ENCODE measurements around the gene MAGEC1. TPM values are rescaled to one million over a fixed set of nuclear protein-coding genes. Genes with fewer than 3 reads are reported as not detected.

Gene MAGEC1
- total and polyA plus RNA-seq, 10 of the 15 experiments (the other 5 are each of a cell fraction or from before 2014, with no cell fraction given): 0.05 to 0.41 TPM; not detected in 8

DNA sequence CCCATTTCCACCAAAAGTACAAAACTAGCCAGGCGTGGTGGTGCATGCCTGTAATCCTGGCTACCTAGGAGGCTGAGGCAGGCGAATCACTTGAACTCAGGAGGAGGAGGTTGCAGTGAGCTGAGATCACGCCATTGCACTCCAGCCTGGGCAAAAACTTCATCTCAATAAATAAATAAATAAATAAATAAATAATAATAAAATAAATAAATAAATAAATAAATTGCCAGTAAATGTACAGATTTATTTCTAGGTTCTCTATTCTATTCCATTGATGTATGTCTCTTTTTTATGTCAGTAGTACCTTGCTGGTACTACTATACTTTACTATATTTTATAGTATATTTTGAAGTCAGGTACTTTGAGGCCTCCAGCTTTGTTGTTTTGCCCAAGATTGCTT lies 43.7 kb downstream of the MAGEC1 start:
- intact Hi-C loops (cut with micrococcal nuclease; ENCODE audit: unreplicated experiment) (no loop called here), in situ Hi-C loops (cut with MboI) (no loop called here)
- SMC1A ChIA-PET (ENCODE audit: uncharacterized antibody, unreplicated experiment): interaction anchor here (0.7 kb wide), 1 partner anchor 12 kb away, joined by 3 read pairs; no protein-coding TSS in a partner anchor
- DNase-seq (ENCODE audit: low read depth, low spot score): no peak
- Histone ChIP-seq H3K27ac (ENCODE audit: control insufficient read depth, insufficient read depth) (no peak overlapping the region), H3K79me2 (ENCODE audit: control insufficient read depth, insufficient read depth, low read length) (no peaks in the 10 kb centered on the region), H4K20me1 (ENCODE audit: control insufficient read depth, insufficient read depth) (no peaks in the 10 kb centered on the region), H3K9me3 (replicated peaks; ENCODE audit: control insufficient read depth, insufficient read depth, low read length) (no peaks in the 10 kb centered on the region), H2AFZ (ENCODE audit: control insufficient read depth, low read depth, low read length) (no peak overlapping the region), H3K4me3 (no peak overlapping the region), H3K27me3 (replicated peaks in 1 of 2; ENCODE audit: control insufficient read depth in 2 of 2, insufficient read depth in 2 of 2, low read length in 1 of 2) (no peaks in the 10 kb centered on the region), H3K4me1 (ENCODE audit: control insufficient read depth, insufficient read depth, low read length) (no peaks in the 10 kb centered on the region), H3K9ac (ENCODE audit: control insufficient read depth, insufficient read depth, low read length) (no peak overlapping the region), H3K36me3 (ENCODE audit: control insufficient read depth in 2 of 2, insufficient read depth in 2 of 2, low read length in 1 of 2) (no peaks in the 10 kb centered on the region), H3K4me2 (ENCODE audit: control insufficient read depth, insufficient read depth) (no peak overlapping the region)
- no peak for FAIRE-seq
- POLR2A ChIA-PET: no interaction called here
- WGBS (ENCODE audit: insufficient coverage, insufficient replicate concordance, low lambda C conversion rate, missing lambda C conversion rate): 7% methylated on average over 3 of the region's 3 CpGs
- no peak for ATAC-seq
- TF ChIP-seq SIN3A (IDR thresholded peaks at IDR 0.05; ENCODE audit: low read depth, low read length) (no peak), ESRRA (IDR thresholded peaks at IDR 0.05; ENCODE audit: low read length) (no peak), ZNF207 (IDR thresholded peaks at IDR 0.05; ENCODE audit: borderline replicate concordance) (no peak), MXI1 (IDR thresholded peaks at IDR 0.05; ENCODE audit: low read depth, low read length) (no peak), ZNF217 (IDR thresholded peaks at IDR 0.05) (no peak), ATF7 (IDR thresholded peaks at IDR 0.05; ENCODE audit: low read depth) (no peak), NR2F1 (conservative IDR thresholded peaks at IDR 0.05) (no peak), GABPA (IDR thresholded peaks at IDR 0.05; ENCODE audit: low read depth) (no peak), TARDBP (IDR thresholded peaks at IDR 0.05; ENCODE audit: borderline replicate concordance) (no peak)
- TF ChIP-seq, protein P1, sequence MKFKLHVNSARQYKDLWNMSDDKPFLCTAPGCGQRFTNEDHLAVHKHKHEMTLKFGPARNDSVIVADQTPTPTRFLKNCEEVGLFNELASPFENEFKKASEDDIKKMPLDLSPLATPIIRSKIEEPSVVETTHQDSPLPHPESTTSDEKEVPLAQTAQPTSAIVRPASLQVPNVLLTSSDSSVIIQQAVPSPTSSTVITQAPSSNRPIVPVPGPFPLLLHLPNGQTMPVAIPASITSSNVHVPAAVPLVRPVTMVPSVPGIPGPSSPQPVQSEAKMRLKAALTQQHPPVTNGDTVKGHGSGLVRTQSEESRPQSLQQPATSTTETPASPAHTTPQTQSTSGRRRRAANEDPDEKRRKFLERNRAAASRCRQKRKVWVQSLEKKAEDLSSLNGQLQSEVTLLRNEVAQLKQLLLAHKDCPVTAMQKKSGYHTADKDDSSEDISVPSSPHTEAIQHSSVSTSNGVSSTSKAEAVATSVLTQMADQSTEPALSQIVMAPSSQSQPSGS (IDR thresholded peaks at IDR 0.05; ENCODE audit: low read length): no peak
- TF ChIP-seq, protein P2, sequence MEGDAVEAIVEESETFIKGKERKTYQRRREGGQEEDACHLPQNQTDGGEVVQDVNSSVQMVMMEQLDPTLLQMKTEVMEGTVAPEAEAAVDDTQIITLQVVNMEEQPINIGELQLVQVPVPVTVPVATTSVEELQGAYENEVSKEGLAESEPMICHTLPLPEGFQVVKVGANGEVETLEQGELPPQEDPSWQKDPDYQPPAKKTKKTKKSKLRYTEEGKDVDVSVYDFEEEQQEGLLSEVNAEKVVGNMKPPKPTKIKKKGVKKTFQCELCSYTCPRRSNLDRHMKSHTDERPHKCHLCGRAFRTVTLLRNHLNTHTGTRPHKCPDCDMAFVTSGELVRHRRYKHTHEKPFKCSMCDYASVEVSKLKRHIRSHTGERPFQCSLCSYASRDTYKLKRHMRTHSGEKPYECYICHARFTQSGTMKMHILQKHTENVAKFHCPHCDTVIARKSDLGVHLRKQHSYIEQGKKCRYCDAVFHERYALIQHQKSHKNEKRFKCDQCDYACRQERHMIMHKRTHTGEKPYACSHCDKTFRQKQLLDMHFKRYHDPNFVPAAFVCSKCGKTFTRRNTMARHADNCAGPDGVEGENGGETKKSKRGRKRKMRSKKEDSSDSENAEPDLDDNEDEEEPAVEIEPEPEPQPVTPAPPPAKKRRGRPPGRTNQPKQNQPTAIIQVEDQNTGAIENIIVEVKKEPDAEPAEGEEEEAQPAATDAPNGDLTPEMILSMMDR (IDR thresholded peaks at IDR 0.05 in 2 of 3, conservative IDR thresholded peaks at IDR 0.05 in 1 of 3; ENCODE audit: control insufficient read depth in 2 of 3, extremely low read depth in 1 of 3, insufficient read depth in 1 of 3, low read depth in 3 of 3, low read length in 3 of 3): no peak
- RAD21 ChIA-PET (ENCODE audit: unreplicated experiment): no interaction called here
- no TSS peak for BruUV-seq (replicated peaks)
- CTCF ChIA-PET: no interaction called here
